GF-D8 (cell line): Measurements from ENCODE around the gene C13orf46.
"Not testable (repeated sequence)": the region's sequence is repeated elsewhere in the genome, so short reads cannot be mapped to it uniquely, and the experiment has no call there.

ENCODE experiments used
- DNase-seq: peaks from one replicate; lab custom pipeline; 2025; lab: John Stamatoyannopoulos, UW

C13orf46 gene

DNA sequence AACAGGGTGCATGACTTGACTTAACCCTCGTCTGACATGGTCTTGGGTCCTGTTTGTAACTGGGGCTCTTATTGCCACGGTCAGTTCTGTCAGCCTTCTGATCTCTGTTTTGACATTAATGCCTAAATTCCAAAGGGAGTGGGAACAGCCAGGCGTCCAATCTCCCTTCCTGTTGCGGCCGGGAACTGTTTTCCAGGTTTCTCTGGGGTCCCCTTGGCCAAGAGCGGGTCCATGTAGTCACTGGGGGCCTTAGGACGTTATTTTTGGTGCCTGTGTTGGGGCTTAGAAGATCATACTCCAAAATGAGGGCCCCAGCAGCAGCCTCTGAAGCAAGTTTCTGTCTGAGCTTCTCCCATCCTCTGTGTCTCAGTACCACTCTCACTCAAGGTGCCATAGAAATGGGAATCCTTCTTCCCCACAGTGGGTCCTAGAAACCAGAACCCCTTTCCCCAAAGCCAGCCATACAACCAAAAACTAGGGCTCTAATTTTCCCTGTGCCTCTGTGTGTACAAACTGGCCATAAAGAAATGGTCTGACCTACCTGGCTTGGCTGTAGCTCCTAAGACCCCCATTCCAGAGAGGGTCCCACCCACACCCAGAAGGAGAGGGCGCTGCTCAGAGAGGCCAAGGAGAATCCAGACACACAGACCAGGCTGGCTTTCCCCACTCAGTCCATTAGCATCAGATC, 50.4 kb downstream of the C13orf46 start:
- DNase-seq, result no peak

DNA sequence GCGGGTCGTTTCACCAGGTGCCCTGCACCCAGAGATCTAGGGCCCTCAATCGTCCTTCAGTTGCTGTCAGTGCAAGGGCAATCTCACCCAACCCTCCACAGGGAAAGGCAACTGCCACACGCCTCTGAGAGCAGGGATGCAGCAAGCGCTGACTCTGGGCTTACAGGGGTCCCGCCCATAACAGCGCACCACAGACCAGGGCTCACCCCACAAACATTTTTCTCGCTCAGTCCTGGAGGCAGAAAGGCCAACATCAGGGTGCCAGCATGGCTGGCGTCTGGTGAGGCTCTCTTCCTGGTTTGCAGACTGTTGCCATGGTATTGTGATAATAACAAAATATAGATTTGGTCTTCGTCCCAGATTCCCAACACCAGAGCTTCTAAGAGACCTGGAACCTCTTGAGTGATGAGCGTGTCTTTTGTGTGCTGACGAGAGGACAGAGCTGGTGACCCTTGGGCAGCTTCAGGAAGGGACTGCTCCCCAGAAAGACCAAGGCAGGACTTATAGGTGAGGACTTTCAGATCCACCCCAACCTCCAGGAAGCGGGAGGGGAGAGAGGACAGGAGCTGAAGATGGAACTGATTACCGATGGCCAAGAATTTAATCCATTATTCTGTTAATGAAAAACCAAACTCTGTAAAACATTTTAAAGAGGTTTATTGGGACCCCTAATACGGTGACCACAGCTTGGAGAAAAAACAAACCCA, 51.3 kb downstream of the C13orf46 start:
- no peak for DNase-seq

DNA sequence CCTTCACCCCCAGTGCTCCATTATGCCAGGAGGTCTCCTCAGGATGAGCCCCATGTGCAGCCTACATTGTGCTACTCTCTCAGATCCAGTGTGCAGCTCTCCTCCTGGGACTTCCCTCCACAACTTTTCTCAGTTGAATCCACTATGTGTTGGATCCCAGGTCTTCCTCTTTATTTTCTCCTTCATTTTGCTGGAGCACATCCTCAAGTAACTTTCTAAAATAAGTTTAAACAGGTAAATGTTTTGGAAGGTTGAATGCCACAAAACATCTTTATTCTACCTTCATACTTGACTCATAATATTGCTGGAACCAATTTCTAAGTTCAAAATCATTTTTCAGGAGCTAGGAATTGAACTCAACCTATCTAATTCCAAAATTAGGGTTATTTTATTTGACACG, 52.1 kb downstream of the C13orf46 start:
- no peak for DNase-seq

DNA sequence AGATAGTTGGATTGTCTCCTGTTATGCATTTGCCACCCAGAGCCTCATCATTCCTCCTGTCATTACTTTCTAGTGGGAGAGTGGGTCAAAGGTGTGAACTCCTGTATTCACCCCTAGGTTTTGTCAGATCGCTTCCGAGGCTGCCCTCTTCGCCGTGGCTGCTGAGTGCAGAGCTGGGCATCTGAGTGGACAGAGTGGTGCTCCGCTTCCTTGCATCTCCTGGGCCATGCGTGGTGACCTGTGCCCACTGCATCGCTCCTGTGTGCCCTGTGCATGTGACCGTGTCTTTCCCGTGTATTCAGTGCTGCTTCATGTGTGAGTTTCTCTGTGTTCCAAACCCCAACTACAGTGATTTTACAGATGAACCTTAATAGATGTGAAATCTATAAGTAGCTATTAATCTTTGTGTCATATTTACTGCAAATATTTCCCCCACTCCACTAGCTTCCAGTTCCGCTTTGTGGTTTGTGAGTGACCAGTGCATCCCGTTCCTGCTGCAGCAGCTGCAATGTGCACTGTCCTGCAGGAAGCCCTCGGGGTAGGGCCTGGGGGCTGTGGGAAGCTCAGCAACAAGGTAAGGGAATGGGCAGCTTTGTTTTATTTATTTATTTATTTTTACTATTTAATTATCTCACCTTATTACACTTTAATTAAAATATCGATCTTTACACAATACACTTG, 53.1 kb downstream of the C13orf46 start:
- no peak for DNase-seq

DNA sequence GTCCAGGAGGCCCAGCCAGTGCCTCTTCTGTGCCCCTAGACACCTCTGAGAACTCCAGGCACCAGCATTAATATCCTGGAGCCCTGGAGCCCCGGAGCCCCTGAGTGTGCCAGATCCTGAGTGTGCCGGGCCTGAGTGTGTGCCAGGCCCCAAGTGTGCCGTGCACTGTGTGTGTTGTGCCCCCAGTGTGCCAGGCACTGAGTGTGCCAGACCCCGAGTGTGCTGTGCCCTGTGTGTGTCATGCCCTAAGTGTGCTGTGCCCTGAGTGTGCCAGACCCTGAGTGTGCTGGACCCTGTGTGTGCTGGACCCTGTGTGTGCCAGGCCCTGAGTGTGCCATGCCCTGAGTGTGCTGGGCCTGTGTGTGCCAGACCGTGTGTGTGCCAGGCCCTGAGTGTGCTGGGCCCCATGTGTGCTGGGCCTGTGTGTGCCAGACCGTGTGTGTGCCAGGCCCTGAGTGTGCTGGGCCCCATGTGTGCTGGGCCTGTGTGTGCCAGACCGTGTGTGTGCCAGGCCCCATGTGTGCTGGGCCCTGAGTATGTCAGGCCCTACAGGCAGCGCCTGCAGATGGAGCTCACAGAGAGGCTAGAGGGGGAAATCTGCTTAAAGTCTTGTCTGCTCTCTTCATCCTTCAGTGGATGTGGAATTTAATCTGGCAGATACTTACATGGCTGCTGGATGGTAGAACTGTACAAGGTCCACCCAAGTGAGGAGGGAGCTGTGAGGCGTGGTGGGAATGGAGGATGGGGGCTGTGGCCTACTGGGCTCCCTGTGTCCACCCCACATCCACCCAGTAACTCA, 53.9 kb downstream of the C13orf46 start:
- DNase-seq, result no peak

GRCh38 chr13:113918981-113919701, 54.7 kb downstream of the C13orf46 start:
- no peak for DNase-seq

- DNase-seq, result no peak
These were observed 55.3 kb downstream of the C13orf46 start for GRCh38 chr13:113918580-113918979.

- DNase-seq, result no peak
These were observed 56.1 kb downstream of the C13orf46 start for GRCh38 chr13:113917594-113918371.

- no peak for DNase-seq
These were observed 56.8 kb downstream of the C13orf46 start for GRCh38 chr13:113917096-113917495.

GRCh38 chr13:113916330-113916815, 57.5 kb downstream of the C13orf46 start:
- peak; percentile 75 for DNase-seq

GRCh38 chr13:113915786-113916329, 58.0 kb downstream of the C13orf46 start:
- DNase-seq, result no peak

DNA sequence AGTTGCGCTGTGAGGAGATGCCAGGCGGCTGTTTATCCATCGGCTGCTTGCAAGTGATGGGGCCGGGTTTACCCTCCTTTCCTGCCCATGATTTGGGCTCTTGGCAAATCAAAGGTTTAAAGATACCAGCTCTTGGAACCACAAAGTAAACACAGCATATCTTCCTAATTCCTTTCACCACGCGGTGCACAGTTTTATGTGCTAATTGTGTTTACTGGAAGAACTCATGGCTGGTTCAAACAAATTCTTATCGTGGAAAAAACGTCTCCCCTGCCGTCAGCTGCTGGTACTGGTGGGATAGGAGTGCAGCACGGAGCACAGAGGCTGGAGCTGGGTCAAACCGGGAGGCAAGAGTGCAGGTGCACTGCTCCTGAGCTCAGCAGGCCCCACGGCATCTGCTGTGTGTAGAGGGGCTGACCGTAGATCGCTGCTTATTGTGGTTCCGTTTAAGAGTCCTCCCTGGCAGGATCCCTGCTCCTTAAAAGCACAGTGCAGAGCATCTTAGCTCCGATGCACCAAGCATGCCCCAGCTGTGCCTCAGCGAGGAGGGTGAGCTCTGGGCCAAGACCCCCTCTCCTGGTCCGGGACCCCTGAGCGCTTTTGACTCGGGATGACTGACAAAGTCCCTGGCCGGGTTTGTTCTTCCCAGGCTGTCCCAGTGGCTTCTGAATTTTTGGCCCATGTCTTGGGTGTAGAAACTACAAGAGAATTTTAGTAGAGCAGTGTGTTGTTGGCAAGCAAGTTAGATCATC, 58.7 kb downstream of the C13orf46 start:
- DNase-seq, result no peak

DNA sequence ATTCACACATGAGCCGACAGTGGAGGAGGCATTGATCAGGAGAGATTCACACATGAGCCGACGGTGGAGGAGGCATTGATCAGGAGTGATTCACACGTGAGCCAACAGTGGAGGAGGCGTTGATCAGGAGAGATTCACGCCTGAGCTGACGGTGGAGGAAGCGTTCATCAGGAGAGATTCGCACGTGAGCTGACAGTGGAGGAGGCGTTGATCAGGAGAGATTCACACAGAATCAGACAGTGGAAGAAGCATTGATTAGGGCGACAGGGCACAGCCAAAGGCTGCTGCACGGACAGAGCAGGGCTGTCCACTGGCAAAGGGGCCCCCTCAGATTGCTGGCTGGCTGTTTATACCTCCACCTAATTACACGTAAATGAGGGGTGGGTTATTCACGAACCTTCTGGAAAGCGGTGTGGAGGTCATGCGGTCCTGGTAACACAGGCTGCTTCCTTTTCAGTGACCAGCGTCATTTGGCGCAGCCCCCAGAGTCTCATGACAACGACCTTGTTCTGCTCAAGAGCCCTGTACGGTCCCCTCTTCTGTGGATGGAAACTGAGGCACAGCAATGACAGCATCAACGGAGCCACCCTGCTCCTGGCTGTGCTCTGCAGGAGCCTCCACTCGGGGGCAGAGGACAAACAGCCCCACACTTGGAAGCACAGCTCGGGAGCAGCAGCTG, 59.4 kb downstream of the C13orf46 start:
- DNase-seq, result no peak

- DNase-seq, result not testable (repeated sequence)
These were observed 60.0 kb downstream of the C13orf46 start for GRCh38 chr13:113913838-113914237.

DNA sequence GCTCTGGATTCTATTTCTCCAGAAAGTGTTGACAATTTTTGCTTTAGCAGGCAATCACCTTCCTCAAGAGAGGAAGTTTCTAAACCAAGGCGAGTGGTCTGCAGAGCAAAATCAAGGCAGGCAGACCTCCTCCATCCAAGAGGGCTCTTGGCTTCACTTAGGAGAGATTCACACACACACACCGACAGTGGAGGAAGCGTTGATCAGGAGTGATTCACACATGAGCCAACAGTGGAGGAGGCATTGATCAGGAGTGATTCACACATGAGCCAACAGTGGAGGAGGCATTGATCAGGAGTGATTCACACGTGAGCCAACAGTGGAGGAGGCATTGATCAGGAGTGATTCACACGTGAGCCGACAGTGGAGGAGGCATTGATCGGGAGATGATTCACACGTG, 60.5 kb downstream of the C13orf46 start:
- not testable (repeated sequence) for DNase-seq

DNA sequence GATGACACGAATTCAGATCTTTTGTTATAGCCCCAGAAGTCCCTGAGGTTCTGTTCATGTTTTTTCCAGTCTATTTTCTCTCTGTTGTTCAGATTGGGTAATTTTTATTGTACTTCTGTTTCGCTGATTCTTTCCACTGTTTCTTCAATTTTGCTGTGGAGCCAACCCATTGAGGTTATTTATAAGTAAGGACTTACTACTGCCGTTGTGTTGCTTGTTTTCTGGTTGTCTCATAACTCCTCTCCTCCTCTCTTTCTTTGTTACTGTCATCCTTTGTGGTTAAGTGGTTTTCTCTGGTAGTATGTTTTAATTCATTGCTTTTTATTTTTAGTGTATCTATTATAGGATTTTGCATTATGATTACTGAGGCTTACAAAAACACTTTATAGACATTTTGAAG, 61.3 kb downstream of the C13orf46 start:
- no peak for DNase-seq

- peak; percentile 28 for DNase-seq
These were observed 66.0 kb downstream of the C13orf46 start for GRCh38 chr13:113907635-113908617.

DNA sequence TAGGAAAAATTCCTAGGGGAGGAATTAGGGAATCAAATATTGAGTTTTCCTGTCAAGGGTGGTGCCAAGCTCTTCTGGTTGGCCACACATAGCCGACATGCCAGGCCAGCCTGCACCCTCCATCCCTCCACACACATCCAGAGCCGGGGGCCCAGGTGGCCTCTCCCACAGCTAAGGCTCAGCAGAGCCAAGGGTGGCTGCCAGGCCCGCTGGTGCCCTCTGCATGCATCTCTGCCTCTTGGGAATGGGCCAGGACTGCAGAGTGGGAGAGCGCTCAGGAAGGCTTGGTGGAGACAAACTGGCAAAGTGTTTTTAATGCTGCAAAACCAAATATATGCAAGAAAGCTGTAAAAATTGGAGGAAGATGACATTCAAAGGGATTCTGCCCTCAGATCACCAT, 67.3 kb downstream of the C13orf46 start:
- DNase-seq, result no peak
